Measurements from ENCODE around the gene GRIN1.
A peak's percentile ranks its signal among the peaks of the same experiment; 100 is the strongest.
"Not testable (repeated sequence)": the region's sequence is repeated elsewhere in the genome, so short reads cannot be mapped to it uniquely, and the experiment has no call there.

GRIN1 gene

GRCh38 chr9:137116728-137117127, 22.2 kb upstream of the GRIN1 start:
- CTCF ChIA-PET = no interaction called here
- TF ChIP-seq HDGF (IDR thresholded peaks at IDR 0.05; ENCODE audit: borderline replicate concordance) (no peak), ZNF384 (IDR thresholded peaks at IDR 0.05) (no peak), SP1 (IDR thresholded peaks at IDR 0.05) (no peak), L3MBTL2 (conservative IDR thresholded peaks at IDR 0.05) (no peak), NFRKB (IDR thresholded peaks at IDR 0.05) (no peak), FOXA1 (IDR thresholded peaks at IDR 0.05) (no peak)
- POLR2A ChIA-PET = no interaction called here
- DNase-seq (ENCODE audit: extremely low spot score) = no peak

GRCh38 chr9:137117269-137117731, 21.7 kb upstream of the GRIN1 start:
- CTCF ChIA-PET = no interaction called here
- POLR2A ChIA-PET = no interaction called here
- TF ChIP-seq FOXK2 (IDR thresholded peaks at IDR 0.05) = no peak
- TF ChIP-seq TARDBP (IDR thresholded peaks at IDR 0.05) = no peak
- no peak for DNase-seq (ENCODE audit: extremely low spot score)

GRCh38 chr9:137118092-137118603, 20.8 kb upstream of the GRIN1 start:
- CTCF ChIA-PET = interaction anchor here (0.6 to 1.7 kb wide), 2 partner anchors 32 to 118 kb away, joined by 4 to 6 read pairs; no protein-coding TSS in a partner anchor
- POLR2A ChIA-PET = interaction anchor here (0.6 to 0.8 kb wide), 2 partner anchors 11 to 109 kb away, joined by 3 read pairs; partner anchors contain the start of gene RNF224
- not testable (repeated sequence) for DNase-seq (ENCODE audit: extremely low spot score)

- not testable (repeated sequence) for DNase-seq (ENCODE audit: extremely low spot score)
- POLR2A ChIA-PET = interaction anchor here (1.7 kb wide), 1 partner anchor 16 kb away, joined by 3 read pairs; no protein-coding TSS in a partner anchor
- CTCF ChIA-PET = interaction anchor here (1.5 kb wide), 1 partner anchor 115 kb away, joined by 4 read pairs; no protein-coding TSS in a partner anchor
Observed at GRCh38 chr9:137121927-137122795, 16.8 kb upstream of the GRIN1 start.

GRCh38 chr9:137122796-137123467, 16.0 kb upstream of the GRIN1 start:
- TF ChIP-seq ZNF384 (IDR thresholded peaks at IDR 0.05) = peak; percentile 81
- DNase-seq (ENCODE audit: extremely low spot score) = not testable (repeated sequence)
- ChIA-PET POLR2A (interaction anchor here (1.7 kb wide), 1 partner anchor 15 kb away, joined by 3 read pairs; no protein-coding TSS in a partner anchor), CTCF (interaction anchor here (1.5 kb wide), 1 partner anchor 114 kb away, joined by 4 read pairs; no protein-coding TSS in a partner anchor)

- no peak for DNase-seq (ENCODE audit: extremely low spot score)
- POLR2A ChIA-PET = interaction anchor here (1.7 kb wide), 1 partner anchor 15 kb away, joined by 3 read pairs; no protein-coding TSS in a partner anchor
- CTCF ChIA-PET = interaction anchor here (1.5 kb wide), 1 partner anchor 113 kb away, joined by 4 read pairs; no protein-coding TSS in a partner anchor
- no peak for TF ChIP-seq ZNF384 (IDR thresholded peaks at IDR 0.05)
- TF ChIP-seq NFRKB (IDR thresholded peaks at IDR 0.05) = no peak
- TF ChIP-seq LEF1 (IDR thresholded peaks at IDR 0.05; ENCODE audit: borderline replicate concordance) = no peak
- no peak for TF ChIP-seq HDGF (IDR thresholded peaks at IDR 0.05; ENCODE audit: borderline replicate concordance)
Observed at GRCh38 chr9:137123468-137123837, 15.5 kb upstream of the GRIN1 start.

- POLR2A ChIA-PET = interaction anchor here (1.7 kb wide), 1 partner anchor 14 kb away, joined by 3 read pairs; no protein-coding TSS in a partner anchor
Observed at GRCh38 chr9:137123952-137124462, 14.9 kb upstream of the GRIN1 start.

GRCh38 chr9:137126786-137127185, 12.2 kb upstream of the GRIN1 start:
- TF ChIP-seq FOXM1 (IDR thresholded peaks at IDR 0.05; ENCODE audit: borderline replicate concordance) = no peak
- no peak for TF ChIP-seq SP1 (IDR thresholded peaks at IDR 0.05)
- no peak for TF ChIP-seq ELF4 (IDR thresholded peaks at IDR 0.05)
- TF ChIP-seq ARNT (IDR thresholded peaks at IDR 0.05) = no peak
- no peak for TF ChIP-seq TARDBP (IDR thresholded peaks at IDR 0.05)
- no peak for TF ChIP-seq HDGF (IDR thresholded peaks at IDR 0.05; ENCODE audit: borderline replicate concordance)
- TF ChIP-seq BHLHE40 (IDR thresholded peaks at IDR 0.05; ENCODE audit: borderline replicate concordance) = no peak
- no peak for TF ChIP-seq NFRKB (IDR thresholded peaks at IDR 0.05)
- TF ChIP-seq LEF1 (IDR thresholded peaks at IDR 0.05; ENCODE audit: borderline replicate concordance) = no peak
- no peak for TF ChIP-seq L3MBTL2 (conservative IDR thresholded peaks at IDR 0.05)
- no peak for TF ChIP-seq CTBP1 (IDR thresholded peaks at IDR 0.05; ENCODE audit: borderline replicate concordance)
- TF ChIP-seq ZNF384 (IDR thresholded peaks at IDR 0.05) = no peak
- TF ChIP-seq SUZ12 (IDR thresholded peaks at IDR 0.05) = no peak
- no peak for TF ChIP-seq FOXA1 (IDR thresholded peaks at IDR 0.05)
- POLR2A ChIA-PET = interaction anchor here (1.5 to 3.4 kb wide), 2 partner anchors 13 to 23 kb away, joined by 4 to 12 read pairs; no protein-coding TSS in a partner anchor
- CTCF ChIA-PET = interaction anchor here (0.7 to 1.3 kb wide), 2 partner anchors 82 to 110 kb away, joined by 3 to 4 read pairs; no protein-coding TSS in a partner anchor
- no peak for DNase-seq (ENCODE audit: extremely low spot score)

More at GRCh38 chr9:137123952-137124462, 14.9 kb upstream of the GRIN1 start:
- CTCF ChIA-PET; DNase-seq (ENCODE audit: extremely low spot score): not testable (repeated sequence)
